H1 (cell line): ENCODE measurements around the gene TP73. TPM values are rescaled to one million over a fixed set of nuclear protein-coding genes. Genes with fewer than 3 reads are reported as not detected.

ENCODE experiments used
- CTCF ChIA-PET: fragments of 300-600 bp; sonication (Branson Sonifier 250); formaldehyde crosslinking; loops from one replicate; lab custom pipeline; 2021; ENCODE audit not compliant: partially characterized antibody; lab: Charles Lee
- POLR2A ChIA-PET: fragments of 300-600 bp; sonication (Branson Sonifier 250); formaldehyde crosslinking; loops from one replicate; lab custom pipeline; 2021; ENCODE audit warnings: inconsistent platforms; ENCODE audit not compliant: partially characterized antibody; lab: Charles Lee
- DNase-seq, 2 experiments: peaks; one replicate each; pipeline versions ENCODE4 v3.0.0 to v3.0.0-alpha.2; 2010 to 2022; ENCODE audit warnings: low spot score in 2 of 2, low read depth in 1 of 2, mixed read lengths in 1 of 2
- FAIRE-seq: peaks from 2 replicates; lab custom pipeline; 2011; peaks lifted over from hg19 to GRCh38; lab: Jason Lieb, UNC
- H2AFZ ChIP-seq: 2 replicates; pipeline ENCODE4 v1.8.1; 2012; ENCODE audit warnings: low read length, inconsistent platforms
- H2AK5ac ChIP-seq: 2 replicates; pipeline ENCODE4 v1.6.1; 2013; ENCODE audit warnings: low read depth, low read length
- H2BK120ac ChIP-seq: replicated peaks from 2 replicates; pipeline ENCODE3; 2013; ENCODE audit warnings: low read depth, low read length, inconsistent platforms
- H2BK12ac ChIP-seq: 2 replicates; pipeline ENCODE4 v1.6.1; 2013; ENCODE audit warnings: low read depth, low read length
- H2BK15ac ChIP-seq: 2 replicates; pipeline ENCODE4 v1.6.1; 2013; ENCODE audit warnings: low read length
- H2BK20ac ChIP-seq: 2 replicates; pipeline ENCODE4 v1.6.1; 2013; ENCODE audit warnings: low read length
- H2BK5ac ChIP-seq: 2 replicates; pipeline ENCODE4 v1.6.1; 2013; ENCODE audit warnings: low read depth, low read length
- H3K14ac ChIP-seq: 2 replicates; pipeline ENCODE4 v1.6.1; 2013; ENCODE audit warnings: inconsistent platforms; ENCODE audit not compliant: insufficient read length
- H3K18ac ChIP-seq: 2 replicates; pipeline ENCODE4 v1.6.1; 2013; ENCODE audit warnings: low read length; ENCODE audit errors: extremely low read depth
- H3K23ac ChIP-seq: 2 replicates; pipeline ENCODE4 v1.6.1; 2013; ENCODE audit warnings: inconsistent platforms; ENCODE audit not compliant: insufficient read length
- H3K23me2 ChIP-seq: 2 replicates; pipeline ENCODE4 v1.6.1; 2013; ENCODE audit warnings: low read depth, low read length
- H3K27ac ChIP-seq: 2 replicates; pipeline ENCODE4 v1.6.1; 2011; ENCODE audit warnings: low read depth, low read length, inconsistent platforms
- H3K27me3 ChIP-seq, 4 experiments: replicated peaks in 1 of 4; 1 replicate in 1 of 4; 2 replicates in 3 of 4; pipeline versions ENCODE4 v1.6.1 to v1.8.1; 2011 to 2013; ENCODE audit warnings: low read length in 3 of 4, mild to moderate bottlenecking in 3 of 4, inconsistent platforms in 2 of 4, mixed read lengths in 2 of 4, moderate library complexity in 1 of 4; ENCODE audit not compliant: control insufficient read depth in 3 of 4, insufficient read depth in 3 of 4; ENCODE audit errors: extremely low read depth in 1 of 4
- H3K36me3 ChIP-seq, 4 experiments: 2 replicates each; pipeline versions ENCODE4 v1.6.1 to v1.8.1; 2011 to 2013; ENCODE audit warnings: mild to moderate bottlenecking in 4 of 4, low read length in 3 of 4, moderate library complexity in 2 of 4, control low read depth in 1 of 4, inconsistent platforms in 1 of 4; ENCODE audit not compliant: insufficient read depth in 4 of 4, control insufficient read depth in 2 of 4
- H3K4ac ChIP-seq: replicated peaks from 2 replicates; pipeline ENCODE3; 2013; ENCODE audit warnings: low read length, low read depth, mixed read lengths, inconsistent platforms; ENCODE audit not compliant: insufficient read length
- H3K4me1 ChIP-seq, 4 experiments: replicated peaks in 1 of 4; 1 replicate in 1 of 4; 2 replicates in 3 of 4; pipeline versions ENCODE4 v1.6.1 to v1.8.1; 2011 to 2013; ENCODE audit warnings: low read length in 3 of 4, inconsistent platforms in 2 of 4, mixed read lengths in 1 of 4; ENCODE audit not compliant: insufficient read depth in 4 of 4, control insufficient read depth in 3 of 4
- H3K4me2 ChIP-seq, 2 experiments: 2 replicates each; pipeline versions ENCODE4 v1.6.1 to v1.8.1; 2011 to 2013; ENCODE audit warnings: low read depth in 2 of 2, low read length in 2 of 2, control low read depth in 1 of 2, inconsistent platforms in 1 of 2, mild to moderate bottlenecking in 1 of 2; ENCODE audit not compliant: insufficient read depth in 1 of 2
- H3K4me3 ChIP-seq, 4 experiments: fragments of 200-600, 300-600 bp in 1 of 4; sonication (generic), shearing (Covaris generic), sonication (Bioruptor Twin) in 1 of 4; 2 replicates each; pipeline versions ENCODE4 v1.5.1 to v1.8.1; 2011 to 2016; ENCODE audit warnings: low read length in 4 of 4, low read depth in 3 of 4, control low read depth in 2 of 4, inconsistent platforms in 2 of 4, mild to moderate bottlenecking in 2 of 4, mixed read lengths in 1 of 4, moderate library complexity in 1 of 4; ENCODE audit not compliant: insufficient read depth in 2 of 4; ENCODE audit errors: extremely low read depth in 1 of 4
- H3K56ac ChIP-seq: replicated peaks from 2 replicates; pipeline ENCODE3; 2013; ENCODE audit warnings: low read depth, mild to moderate bottlenecking, mixed read lengths, low read length, inconsistent platforms; ENCODE audit not compliant: insufficient read length
- H3K79me1 ChIP-seq: 2 replicates; pipeline ENCODE4 v1.6.1; 2013; ENCODE audit warnings: low read depth, low read length, control low read depth
- H3K79me2 ChIP-seq, 2 experiments: 2 replicates each; pipeline versions ENCODE4 v1.6.1 to v1.8.1; 2012 to 2013; ENCODE audit warnings: low read length in 2 of 2, mild to moderate bottlenecking in 2 of 2, inconsistent platforms in 1 of 2; ENCODE audit not compliant: insufficient read depth in 2 of 2, control insufficient read depth in 1 of 2
- H3K9ac ChIP-seq, 4 experiments: replicated peaks in 1 of 4; 1 replicate in 1 of 4; 2 replicates in 3 of 4; pipeline versions ENCODE4 v1.6.1 to v1.8.1; 2011 to 2013; ENCODE audit warnings: low read depth in 3 of 4, low read length in 3 of 4, control low read depth in 2 of 4, mild to moderate bottlenecking in 2 of 4, moderate library complexity in 2 of 4, inconsistent platforms in 1 of 4; ENCODE audit errors: extremely low read depth in 1 of 4
- H3K9me3 ChIP-seq, 2 experiments: 2 replicates each; pipeline versions ENCODE4 v1.6.1 to v1.8.1; 2012 to 2013; ENCODE audit warnings: mild to moderate bottlenecking in 2 of 2, moderate library complexity in 2 of 2, control low read depth in 1 of 2, inconsistent platforms in 1 of 2, low read depth in 1 of 2, low read length in 1 of 2, mixed read lengths in 1 of 2; ENCODE audit not compliant: insufficient read depth in 2 of 2
- H4K20me1 ChIP-seq, 2 experiments: replicated peaks in 1 of 2; 2 replicates each; pipeline versions ENCODE3 to v1.8.1; 2011 to 2013; ENCODE audit warnings: inconsistent platforms in 2 of 2, low read length in 2 of 2, mild to moderate bottlenecking in 1 of 2; ENCODE audit not compliant: insufficient read depth in 2 of 2, control insufficient read depth in 1 of 2
- H4K5ac ChIP-seq: 2 replicates; pipeline ENCODE4 v1.6.1; 2013; ENCODE audit warnings: low read length, low read depth, mixed read lengths, inconsistent platforms; ENCODE audit not compliant: insufficient read length
- H4K8ac ChIP-seq: 2 replicates; pipeline ENCODE4 v1.8.0; 2013; ENCODE audit warnings: mild to moderate bottlenecking, moderate library complexity, low read length, inconsistent platforms; ENCODE audit not compliant: insufficient read depth; ENCODE audit errors: extremely low read depth
- H4K91ac ChIP-seq: replicated peaks from 2 replicates; pipeline ENCODE3; 2013; ENCODE audit warnings: low read length, mixed read lengths, inconsistent platforms; ENCODE audit not compliant: insufficient read length
- BCL11A ChIP-seq, 2 experiments: IDR thresholded peaks; one replicate each; pipeline ENCODE4 v1.6.1; 2011; ENCODE audit warnings: low read depth in 2 of 2, low read length in 2 of 2, mild to moderate bottlenecking in 2 of 2
- TBP ChIP-seq: IDR thresholded peaks from 2 replicates; pipeline ENCODE4 v1.6.1; 2011; ENCODE audit warnings: low read depth, low read length, improper control_type of control experiment
- WGBS, 2 experiments: shearing (Covaris generic) in 1 of 2; methylation state at CpG; one replicate each; pipeline versions ENCODE4 v1.1.6 to v1.1.7; 2013 to 2015; ENCODE audit warnings: low lambda C conversion rate in 2 of 2, mixed read lengths in 2 of 2, inconsistent platforms in 1 of 2, low coverage in 1 of 2, missing lambda C conversion rate in 1 of 2; ENCODE audit not compliant: insufficient replicate concordance in 2 of 2, insufficient coverage in 1 of 2, insufficient read length in 1 of 2; ENCODE audit errors: extremely low coverage in 1 of 2, missing lambda C conversion rate in 1 of 2; 5-methylcytosine and 5-hydroxymethylcytosine counted together
- polyA plus RNA-seq, 7 experiments: library from polyadenylated mRNA; depleted of rRNA in 3 of 7; stranded (reverse) in 5 of 7; unstranded in 2 of 7; fragments of >200 nt in 5 of 7; fragments of 200-250 nt in 2 of 7; gene quantifications; 1 replicate in 5 of 7; 2 replicates in 1 of 7; 4 replicates in 1 of 7; pipeline versions ENCODE4 v1.2.1 to v1.2.3, GENCODE V29; 2011 to 2013; ENCODE audit warnings: missing spikeins in 2 of 7, mixed read lengths in 2 of 7
- total RNA-seq: library from RNA; stranded (reverse); fragmentation: NEBNext Ultra II Directional; extraction: Animal tissue kit (Norgen Biotek cat#: 25700); gene quantifications from 2 replicates; pipeline ENCODE4 v1.2.1, GENCODE V29; 2021

The TP73 gene
- total and polyA plus RNA-seq, 2 of the 8 experiments (the other 6 are each of a cell fraction or from before 2014, with no cell fraction given), result 2.6 to 3.1 TPM

GRCh38 chr1:3777647-3778589 lies 125.6 kb downstream of the TP73 start:
- ChIA-PET POLR2A (interaction anchor here (0.8 to 5.8 kb wide), 5 partner anchors 12 to 58 kb away, joined by 3 to 84 read pairs (median 3); partner anchors contain the start of gene LRRC47), CTCF (interaction anchor here (0.6 to 3.0 kb wide), 9 partner anchors 8 to 1670 kb away, joined by 3 to 24 read pairs (median 3); no protein-coding TSS in a partner anchor)
- H3K27me3 ChIP-seq, result no peaks in the 10 kb centered on the region; a peak in 1 of 7 replicates
- H3K27ac ChIP-seq, result no peak overlapping the region
- WGBS, 2 experiments, result 98% methylated on average over 16 of the region's 20 CpGs; no CpG with 5 or more reads in 1 of the 2 experiments
- no peak for FAIRE-seq
- no peak overlapping the region for H3K4me3 ChIP-seq
- no peak overlapping the region for H3K14ac ChIP-seq
- no peak overlapping the region for H3K56ac ChIP-seq
- no peaks in the 10 kb centered on the region for H3K9me3 ChIP-seq
- no peak overlapping the region for H2BK120ac ChIP-seq
- no peak overlapping the region for H3K23ac ChIP-seq
- no peak overlapping the region for H2AFZ ChIP-seq
- no peak overlapping the region for H2BK15ac ChIP-seq
- no peak overlapping the region for H2BK12ac ChIP-seq
- no peak overlapping the region for H2AK5ac ChIP-seq
- peaks cover 19 to 34% (median 31%) of the 10 kb centered on the region in 4 experiments for H3K36me3 ChIP-seq
- peaks cover 2% of the 10 kb centered on the region; the same call in 1 of the 2 replicates for H3K23me2 ChIP-seq
- H3K79me2 ChIP-seq, result no peaks in the 10 kb centered on the region
- no peak for DNase-seq
- no peak overlapping the region for H3K4ac ChIP-seq
- H3K4me2 ChIP-seq, result no peak overlapping the region
- H4K91ac ChIP-seq, result no peak overlapping the region
- no peak overlapping the region; the same call in 1 of the 2 replicates for H4K8ac ChIP-seq
- H3K18ac ChIP-seq, result no peak overlapping the region
- TF ChIP-seq TBP (no peak), BCL11A (IDR thresholded peaks at IDR 0.05; ENCODE audit: low read depth in 2 of 2, low read length in 2 of 2) (no peak)
- TF ChIP-seq, all 59 proteins: peak for 0
- no peak overlapping the region for H4K5ac ChIP-seq
- H2BK5ac ChIP-seq, result no peak overlapping the region; the same call in 1 of the 2 replicates
- no peak overlapping the region for H2BK20ac ChIP-seq
- peaks cover 8 to 26% of the 10 kb centered on the region in 2 experiments for H4K20me1 ChIP-seq
- no peak overlapping the region for H3K9ac ChIP-seq
- peaks cover 0 to 29% (median 11%) of the 10 kb centered on the region in 4 experiments; a peak in 6 of 7 replicates for H3K4me1 ChIP-seq
- no peaks in the 10 kb centered on the region; the same call in 1 of the 2 replicates for H3K79me1 ChIP-seq
